GM12878 (cell line): ENCODE data around the gene NUTM1. TPM values are rescaled to one million over a fixed set of nuclear protein-coding genes. Genes with fewer than 3 reads are reported as not detected.
A peak's percentile ranks its signal among the peaks of the same experiment; 100 is the strongest.

Experiments
- ATAC-seq: fragments of 200-7000 bp; cut with Tn5 transposase; 3 replicates; pipeline ENCODE4 v1.9.1; 2020; ENCODE audit warnings: mild to moderate bottlenecking, moderate library complexity
- BruUV-seq: library from RNA; stranded (reverse); fragments of 400-500 nt; replicated peaks from 2 replicates; lab custom pipeline; 2021; lab: Mats Ljungman, UMichigan
- CTCF ChIA-PET: fragments of 300-600 bp; sonication (Branson Sonifier 250); formaldehyde crosslinking; extraction: SDS; loops from one replicate; lab custom pipeline; 2021; ENCODE audit warnings: inconsistent platforms; lab: Yijun Ruan, JAX
- POLR2A ChIA-PET: fragments of 350-600 bp; formaldehyde crosslinking; extraction: SDS; loops from one replicate; lab custom pipeline; 2021; ENCODE audit warnings: inconsistent platforms; lab: Charles Lee
- RAD21 ChIA-PET: fragments of 300-600 bp; sonication (Branson Sonifier 250); formaldehyde crosslinking; loops from one replicate; lab custom pipeline; 2023; ENCODE audit warnings: antibody characterized with exemption; ENCODE audit not compliant: unreplicated experiment; lab: Charles Lee
- SMC1A ChIA-PET: fragments of 300-600 bp; sonication (Branson Sonifier 250); formaldehyde crosslinking; loops from one replicate; lab custom pipeline; 2023; ENCODE audit not compliant: unreplicated experiment, uncharacterized antibody; lab: Charles Lee
- DNase-seq: peaks from one replicate; pipeline ENCODE4 v3.0.0-alpha.2; 2011; ENCODE audit warnings: low read depth, low spot score
- FAIRE-seq: peaks from 3 replicates; lab custom pipeline; 2011; peaks lifted over from hg19 to GRCh38; lab: Jason Lieb, UNC
- H2AFZ ChIP-seq: 2 replicates; pipeline ENCODE4 v1.6.0; 2011; ENCODE audit warnings: low read depth, low read length, control low read depth; ENCODE audit not compliant: control insufficient read depth
- H3K27ac ChIP-seq: 2 replicates; pipeline ENCODE4 v1.5.1; 2011; ENCODE audit warnings: control low read depth; ENCODE audit not compliant: control insufficient read depth, insufficient read depth
- H3K27me3 ChIP-seq, 2 experiments: replicated peaks in 1 of 2; 2 replicates each; pipeline versions ENCODE4 v1.6.0 to v1.6.1; 2011; ENCODE audit warnings: low read length in 1 of 2; ENCODE audit not compliant: control insufficient read depth in 2 of 2, insufficient read depth in 2 of 2
- H3K36me3 ChIP-seq, 2 experiments: 2 replicates each; pipeline ENCODE4 v1.5.1; 2011; ENCODE audit warnings: low read length in 1 of 2; ENCODE audit not compliant: control insufficient read depth in 2 of 2, insufficient read depth in 2 of 2
- H3K4me1 ChIP-seq: 2 replicates; pipeline ENCODE4 v1.6.1; 2011; ENCODE audit warnings: mild to moderate bottlenecking, low read length, moderate library complexity, mixed read lengths; ENCODE audit not compliant: control insufficient read depth, insufficient read depth
- H3K4me2 ChIP-seq: 2 replicates; pipeline ENCODE4 v1.6.0; 2011; ENCODE audit warnings: control low read depth; ENCODE audit not compliant: control insufficient read depth, insufficient read depth
- H3K4me3 ChIP-seq: fragments of 200-600 bp; sonication (generic); 2 replicates; pipeline ENCODE4 v1.5.1; 2016
- H3K79me2 ChIP-seq: 2 replicates; pipeline ENCODE4 v1.6.0; 2011; ENCODE audit warnings: low read length; ENCODE audit not compliant: control insufficient read depth, insufficient read depth
- H3K9ac ChIP-seq: 2 replicates; pipeline ENCODE4 v1.8.0; 2011; ENCODE audit warnings: low read length, control low read depth, mixed read lengths; ENCODE audit not compliant: control insufficient read depth, insufficient read depth
- H3K9me3 ChIP-seq: replicated peaks from 3 replicates; pipeline ENCODE4 v1.5.1; 2011; ENCODE audit warnings: mild to moderate bottlenecking, low read length; ENCODE audit not compliant: control insufficient read depth, insufficient read depth
- H4K20me1 ChIP-seq: 2 replicates; pipeline ENCODE4 v1.6.0; 2011; ENCODE audit not compliant: control insufficient read depth, insufficient read depth
- CUX1 ChIP-seq: IDR thresholded peaks from 2 replicates; pipeline ENCODE4 v1.6.1; 2012; ENCODE audit warnings: improper control_type of control experiment, low read depth, low read length; ENCODE audit not compliant: insufficient replicate concordance
- JUNB ChIP-seq: IDR thresholded peaks from 2 replicates; pipeline ENCODE4 v1.6.1; 2016; ENCODE audit warnings: antibody characterized with exemption, mild to moderate bottlenecking
- LARP7 ChIP-seq: fragments of 450-650 bp; IDR thresholded peaks from 2 replicates; pipeline ENCODE4 v1.6.1; 2017; ENCODE audit warnings: mild to moderate bottlenecking
- MEF2A ChIP-seq: IDR thresholded peaks from 2 replicates; pipeline ENCODE4 v1.6.1; 2011; ENCODE audit warnings: low read depth, mild to moderate bottlenecking, low read length, moderate library complexity; ENCODE audit not compliant: insufficient read depth
- NBN ChIP-seq: fragments of 450-650 bp; IDR thresholded peaks from 2 replicates; pipeline ENCODE4 v1.6.1; 2016
- NFIC ChIP-seq: IDR thresholded peaks from 2 replicates; pipeline ENCODE4 v1.6.1; 2012; ENCODE audit warnings: low read depth, mild to moderate bottlenecking, inconsistent platforms, low read length, moderate library complexity
- WGBS: methylation state at CpG from one replicate; pipeline ENCODE4 v1.1.6; 2016; ENCODE audit warnings: low lambda C conversion rate; ENCODE audit not compliant: insufficient replicate concordance, insufficient coverage; ENCODE audit errors: missing lambda C conversion rate; 5-methylcytosine and 5-hydroxymethylcytosine counted together
- in situ Hi-C: fragments of 300-500 bp; cut with MboI; formaldehyde crosslinking; loops from 9 replicates; pipeline ENCODE4 v1.14.3; 2018; ENCODE audit warnings: mixed read lengths
- intact Hi-C: fragments of 100-400 bp; cut with micrococcal nuclease; formaldehyde crosslinking; loops from one replicate; pipeline ENCODE4 v1.14.2; 2022; ENCODE audit not compliant: unreplicated experiment
- polyA plus RNA-seq, 11 experiments: library from polyadenylated mRNA; depleted of rRNA in 4 of 11; unstranded in 6 of 11; stranded (reverse) in 5 of 11; fragments of >200 nt; fragmentation: Nextera tagmentation in 4 of 11; fragmentation: Illumina TruSeq in 1 of 11; extraction: Ambion mirVana in 4 of 11; extraction: Trizol in 1 of 11; gene quantifications; 1 replicate in 1 of 11; 2 replicates in 10 of 11; pipeline versions ENCODE4 v1.2.1 to v1.2.3, GENCODE V29; 2011 to 2016; ENCODE audit warnings: inconsistent platforms in 2 of 11, missing spikeins in 2 of 11, low read depth in 1 of 11
- total RNA-seq, 4 experiments: library from RNA; depleted of rRNA in 3 of 4; stranded (reverse); fragments of >200 nt in 3 of 4; fragmentation: Illumina TruSeq in 1 of 4; extraction: Trizol in 1 of 4; gene quantifications; 2 replicates each; pipeline versions ENCODE4 v1.2.1 to v1.2.3, GENCODE V29; 2013 to 2021

The NUTM1 gene
- total and polyA plus RNA-seq, 10 of the 15 experiments (the other 5 are each of a cell fraction or from before 2014, with no cell fraction given) = under 0.01 to 0.05 TPM; not detected in 8

- Histone ChIP-seq H3K79me2 (peaks cover 64% of the 10 kb centered on the region), H3K9me3 (peaks cover 4% of the 10 kb centered on the region; the same call in 2 of the 3 replicates), H3K36me3 (peaks cover 7 to 26% of the 10 kb centered on the region in 2 experiments), H3K9ac (no peak overlapping the region), H3K27me3 (no peaks in the 10 kb centered on the region), H3K4me1 (peaks cover 4% of the 10 kb centered on the region), H3K4me2 (no peak overlapping the region), H2AFZ (no peak overlapping the region), H3K4me3 (no peak overlapping the region), H3K27ac (peak overlapping the region; percentile 22; the same call in 1 of the 2 replicates), H4K20me1 (0 out of 2 replicates have a peak, but pooled peaks cover 2% of the 10 kb centered on the region)
- ATAC-seq (no peak), DNase-seq (no peak), FAIRE-seq (no peak)
- POLR2A ChIA-PET = no interaction called here
- CTCF ChIA-PET = interaction anchor here (0.6 to 0.9 kb wide), 2 partner anchors 12 to 46 kb away, joined by 3 to 4 read pairs; partner anchors contain the start of genes NOP10 and NUTM1
- intact Hi-C loops (no loop called here), in situ Hi-C loops (no loop called here)
- BruUV-seq = no TSS peak
- WGBS = 4% methylated on average over 1 of the region's 1 CpG
- RAD21 ChIA-PET = no interaction called here
- TF ChIP-seq LARP7 (no peak), NFIC (peak; percentile 42; the same call in 1 of the 2 replicates), CUX1 (no peak), MEF2A (0 out of 2 replicates have a peak, but pooled peaks have one; percentile 40), JUNB (peak; percentile 35; the same call in 1 of the 2 replicates), NBN (no peak)
- SMC1A ChIA-PET = interaction anchor here (1.0 to 3.9 kb wide), 6 partner anchors 9 to 63 kb away, joined by 3 to 22 read pairs (median 4); no protein-coding TSS in a partner anchor
Observed at GRCh38 chr15:34297059-34297458, 46.1 kb upstream of the NUTM1 start.
